Astrocyte of the hippocampus (primary cell): Measurements from ENCODE around the gene RRM2.

Experiments
- DNase-seq: peaks from one replicate; pipeline ENCODE4 v3.0.0; 2011; ENCODE audit warnings: low read depth, low spot score

The RRM2 gene

DNA sequence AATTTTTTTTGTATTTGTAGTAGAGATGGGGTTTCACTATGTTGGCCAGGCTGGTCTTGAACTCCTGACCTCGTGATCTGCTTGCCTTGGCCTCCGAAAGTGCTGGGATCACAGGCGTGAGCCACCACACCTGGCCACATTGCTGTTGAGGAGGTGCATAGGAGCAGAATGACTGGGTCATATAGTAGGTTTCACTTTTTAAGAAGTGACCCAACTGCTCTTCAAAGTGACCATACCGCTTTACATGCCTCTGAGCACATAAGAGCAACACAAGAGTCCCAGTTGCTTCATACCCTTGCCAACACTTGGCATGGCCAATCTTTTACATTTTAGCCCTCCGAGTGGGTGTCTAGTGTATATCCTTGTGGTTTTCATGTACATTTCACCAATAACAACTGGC is 28.9 kb downstream of the RRM2 start:
- DNase-seq: no peak

DNA sequence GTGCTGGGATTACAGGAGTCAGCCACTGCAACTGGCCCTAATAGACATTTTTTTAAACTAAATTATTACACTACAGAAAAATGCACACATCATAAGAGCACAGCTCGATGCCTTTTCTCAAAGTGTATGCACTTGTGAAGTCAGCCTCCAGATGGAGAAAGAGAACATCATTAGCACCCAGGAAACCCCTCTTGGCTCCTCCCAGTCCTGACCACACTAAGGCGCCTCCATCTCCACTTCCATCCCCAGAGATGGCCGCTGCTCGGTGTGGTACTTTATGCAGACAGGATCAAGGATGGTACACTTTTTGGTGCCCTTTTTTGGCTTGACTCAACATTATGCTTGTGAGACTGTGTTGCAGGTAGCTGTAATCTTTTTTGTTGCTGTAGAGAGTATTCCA is 34.8 kb downstream of the RRM2 start:
- no peak for DNase-seq

DNA sequence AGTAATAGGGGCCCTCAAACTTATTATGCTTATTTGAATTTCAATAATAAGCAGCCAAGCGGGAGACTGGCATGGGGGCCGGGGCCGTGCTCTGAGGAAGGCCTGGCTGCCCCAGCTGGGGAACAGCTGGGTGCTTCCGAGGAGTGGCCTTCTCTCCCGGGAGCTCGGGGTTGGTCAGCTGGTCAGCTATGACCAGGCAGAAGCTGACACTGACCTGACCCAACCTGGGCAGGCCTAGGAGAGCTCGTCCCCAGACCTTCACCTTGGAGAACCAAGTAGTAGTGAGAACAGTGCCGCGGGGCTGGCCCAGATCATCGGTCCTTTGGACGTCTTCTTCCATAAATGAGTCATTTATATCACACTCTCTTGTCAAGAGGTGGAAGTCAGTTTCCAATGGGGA is 36.1 kb downstream of the RRM2 start:
- no peak for DNase-seq

DNA sequence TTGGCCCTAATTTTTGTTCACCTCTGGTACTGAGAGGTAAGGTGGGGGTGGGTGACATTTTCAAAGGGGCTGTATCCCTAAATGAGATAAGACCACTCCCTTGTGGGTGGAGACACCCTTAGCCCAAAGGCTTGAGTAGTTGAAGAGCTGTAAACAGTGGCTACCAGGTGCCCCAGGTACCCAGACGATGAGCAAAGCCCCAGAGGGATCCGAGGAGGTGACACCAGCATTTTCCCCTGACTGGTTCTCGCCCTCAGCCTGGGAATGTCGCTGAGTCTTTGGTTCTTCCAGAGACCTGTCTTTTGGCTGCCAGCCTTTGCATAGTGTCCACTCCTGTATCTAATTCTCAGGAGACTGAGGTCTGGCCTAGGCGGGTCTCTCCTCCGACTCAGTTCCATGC is 36.5 kb downstream of the RRM2 start:
- DNase-seq: no peak

DNA sequence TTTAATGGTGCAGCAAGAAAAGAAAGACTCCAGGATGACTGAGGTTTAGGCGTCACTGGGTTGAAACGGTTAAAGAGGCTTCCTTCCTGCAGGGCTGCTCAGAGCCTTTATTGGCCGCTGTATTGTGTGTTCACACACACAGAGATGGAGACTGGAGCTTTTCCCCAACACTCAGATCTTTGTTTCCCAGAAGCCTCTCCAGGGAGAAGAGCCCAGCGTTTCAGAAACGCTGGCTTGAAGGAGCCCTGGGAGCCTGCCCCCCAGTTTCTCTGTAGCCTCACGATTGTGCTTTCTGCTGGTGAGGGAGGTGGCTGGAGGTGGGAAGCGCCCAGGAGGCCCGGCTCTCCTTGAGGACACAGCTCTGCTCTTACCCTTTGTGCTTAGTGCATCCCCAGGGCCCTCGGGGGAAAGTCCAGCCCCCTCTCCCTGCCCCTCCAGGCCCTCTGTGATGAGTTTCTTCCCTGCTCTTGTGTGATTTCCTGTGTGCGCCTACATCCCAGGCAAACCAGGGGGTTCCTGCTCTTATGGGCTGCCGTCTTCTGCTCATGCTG is 37.1 kb downstream of the RRM2 start:
- no peak for DNase-seq

DNA sequence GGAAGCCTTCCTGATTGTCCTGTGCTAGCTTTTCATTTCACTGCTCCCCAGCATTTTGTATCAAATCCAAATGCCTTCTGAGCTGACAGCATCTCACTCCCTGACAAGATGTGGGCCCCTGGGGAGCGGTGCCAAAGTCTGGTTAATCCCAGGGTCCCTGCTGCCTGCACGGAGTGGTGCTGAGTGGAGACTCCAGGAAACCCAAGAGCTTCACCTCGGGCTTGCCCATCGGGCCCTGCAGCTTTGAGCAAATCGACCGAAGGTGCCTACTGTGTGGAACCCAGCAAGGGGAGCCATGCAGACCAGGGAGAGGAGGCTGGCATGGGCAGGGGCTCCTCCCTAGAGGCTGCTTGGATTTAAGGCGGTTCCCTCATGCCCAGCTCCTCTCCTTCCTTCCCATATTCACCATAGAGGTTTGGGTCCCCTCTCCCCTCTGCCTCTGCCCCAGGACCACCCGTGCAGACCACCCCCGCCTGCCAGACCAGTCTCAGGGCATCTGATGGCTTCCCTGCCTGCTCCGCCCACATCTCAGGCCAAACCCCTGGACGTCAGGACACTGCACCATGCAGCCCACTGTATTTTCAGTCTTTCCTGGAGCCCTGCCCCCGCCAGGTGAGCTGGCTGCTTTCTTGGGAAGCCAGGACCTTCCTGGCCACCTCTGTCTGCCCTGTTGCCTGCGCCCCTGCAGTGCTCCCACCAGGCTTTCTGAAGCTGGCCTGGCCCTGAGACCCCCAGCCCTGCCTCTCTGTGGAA is 37.8 kb downstream of the RRM2 start:
- DNase-seq: no peak

DNA sequence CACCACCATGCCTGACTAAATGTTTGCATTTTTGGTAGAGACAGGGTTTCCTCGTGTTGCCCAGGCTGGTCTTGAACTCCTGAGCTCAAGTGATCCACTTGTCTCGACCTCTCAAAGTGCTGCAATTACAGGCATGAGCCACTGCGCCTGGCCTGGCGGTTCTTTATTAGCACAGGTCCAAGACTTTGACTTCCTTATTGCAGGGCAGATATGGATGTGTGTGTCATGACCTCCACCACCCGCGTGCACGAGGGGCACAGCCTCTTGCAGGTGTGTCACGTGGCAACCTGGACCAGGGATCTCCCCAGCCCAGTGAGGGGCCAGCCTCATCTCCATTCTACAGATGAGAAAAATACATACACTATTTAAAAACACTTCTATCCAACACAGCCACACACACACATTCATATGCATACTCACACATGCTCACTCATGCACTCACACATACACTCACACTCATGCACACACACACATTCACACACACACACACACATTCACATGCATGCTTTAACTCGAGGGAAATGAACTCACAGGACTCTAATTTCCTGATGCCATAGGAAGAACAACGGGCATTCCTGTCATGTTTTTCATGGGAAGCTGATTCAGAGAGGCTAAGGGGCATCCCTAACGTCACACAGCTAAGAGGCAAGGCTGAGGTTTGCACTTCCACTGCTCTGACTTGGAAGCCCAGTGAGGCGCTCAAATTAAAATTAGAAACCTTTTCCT is 38.8 kb downstream of the RRM2 start:
- DNase-seq: no peak

DNA sequence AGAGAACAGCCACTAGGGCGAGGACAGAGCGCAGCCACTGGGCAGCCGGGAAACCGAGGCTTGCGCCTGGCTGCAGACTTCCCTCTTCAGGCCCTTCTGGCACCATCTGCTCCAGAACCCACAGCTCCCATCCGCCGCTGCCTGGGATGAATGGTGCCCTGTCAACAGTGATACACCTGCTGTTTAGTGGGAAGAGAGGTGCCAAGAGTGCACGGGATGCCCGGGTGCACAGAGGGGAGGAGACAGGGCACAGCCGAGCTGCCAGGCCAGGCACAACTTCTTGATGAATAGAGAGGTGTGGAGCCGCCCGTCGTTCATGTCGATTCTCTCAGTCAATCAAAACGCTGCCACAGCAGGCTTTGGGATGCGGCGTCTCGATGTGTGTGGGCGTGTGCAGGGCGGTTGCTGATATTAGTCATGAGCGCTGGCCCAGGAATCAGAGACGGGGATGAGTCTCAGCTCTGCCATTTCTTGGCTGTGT is 39.5 kb downstream of the RRM2 start:
- DNase-seq: peak; percentile 67

DNA sequence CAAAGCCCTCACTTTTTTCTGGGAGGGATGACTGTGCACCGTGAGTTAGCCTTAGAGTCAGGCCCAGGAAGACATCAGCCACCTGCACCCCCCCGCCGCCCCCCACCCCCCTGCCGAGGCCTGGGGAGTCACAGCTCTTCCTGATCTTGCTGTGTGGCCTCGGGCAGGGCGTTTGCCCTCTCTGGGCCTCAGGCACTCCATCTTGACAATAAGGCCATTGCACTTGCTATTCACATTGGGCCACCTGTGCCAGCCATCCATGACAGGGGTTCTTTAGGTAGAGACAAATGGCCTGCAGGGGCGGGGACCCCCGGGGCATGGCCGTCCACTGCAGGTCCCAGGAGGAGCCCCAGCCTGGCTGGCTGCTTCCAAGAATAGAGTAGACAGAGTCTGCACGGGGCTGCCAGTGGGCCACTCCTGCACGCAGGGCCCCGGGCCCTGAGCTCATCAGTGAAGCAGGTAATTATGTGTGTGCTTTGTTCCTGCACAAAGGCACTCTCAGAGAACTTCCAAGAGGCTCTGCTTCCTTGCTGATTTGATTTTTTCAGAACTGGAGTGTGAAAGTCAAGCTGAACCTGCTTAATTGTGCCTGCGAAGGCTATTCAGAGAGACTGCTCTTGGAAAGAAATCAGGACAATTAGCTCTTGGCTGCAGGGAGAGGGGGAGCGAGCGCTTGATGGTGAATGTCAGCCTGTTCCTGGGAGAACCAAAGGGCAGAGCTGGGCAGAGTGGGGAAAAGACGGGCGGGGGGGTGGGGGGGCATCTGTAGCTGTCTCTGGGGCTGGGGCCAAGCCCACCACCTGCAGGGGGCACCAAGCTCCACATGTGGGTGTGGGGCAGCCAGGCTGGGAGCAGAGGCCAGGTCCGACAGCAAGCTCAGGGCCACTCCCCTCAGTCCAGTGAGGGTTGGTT is 40.3 kb downstream of the RRM2 start:
- DNase-seq: peak; percentile 58

DNA sequence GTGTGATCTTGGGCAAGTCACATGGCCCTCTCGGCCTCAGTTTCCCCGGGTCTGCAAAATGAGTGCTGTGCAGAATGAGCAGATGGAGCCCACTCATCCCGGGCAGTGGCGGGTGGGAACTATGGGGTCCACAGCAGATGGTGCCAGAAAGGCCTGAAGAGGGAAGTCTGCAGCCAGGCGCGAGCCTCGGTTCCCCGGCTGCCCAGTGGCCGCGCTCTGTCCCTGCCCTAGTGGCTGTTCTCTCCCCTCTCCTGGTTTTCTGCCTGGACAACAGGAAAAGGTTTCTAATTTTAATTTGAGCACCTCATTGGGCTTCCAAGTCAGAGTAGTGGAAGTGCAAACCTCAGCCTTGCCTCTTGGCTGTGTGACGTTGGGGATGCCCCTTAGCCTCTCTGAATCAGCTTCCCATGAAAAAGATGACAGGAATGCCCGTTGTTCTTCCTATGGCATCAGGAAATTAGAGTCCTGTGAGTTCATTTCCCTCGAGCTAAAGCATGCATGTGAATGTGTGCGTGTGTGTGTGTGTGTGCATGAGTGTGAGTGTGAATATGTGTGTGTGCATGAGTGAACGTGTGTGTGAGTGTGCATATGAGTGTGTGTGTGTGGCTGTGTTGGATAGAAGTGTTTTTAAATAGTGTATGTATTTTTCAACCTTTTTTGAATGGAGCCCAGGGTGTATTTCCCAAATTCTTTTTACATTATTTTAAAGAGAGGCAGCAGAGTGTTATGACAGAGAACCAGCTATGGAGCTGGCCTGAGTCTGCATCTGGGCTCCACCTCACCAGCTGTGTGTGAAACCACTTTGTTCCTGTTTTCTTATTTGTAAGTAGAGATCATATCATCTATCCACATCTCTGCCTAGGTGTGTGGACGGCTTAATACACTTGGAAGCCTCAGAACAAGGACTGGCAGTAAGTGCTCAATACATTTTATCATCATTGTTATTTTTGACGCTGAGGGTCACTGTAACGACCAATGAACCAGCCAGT is 41.3 kb downstream of the RRM2 start:
- DNase-seq: no peak

DNA sequence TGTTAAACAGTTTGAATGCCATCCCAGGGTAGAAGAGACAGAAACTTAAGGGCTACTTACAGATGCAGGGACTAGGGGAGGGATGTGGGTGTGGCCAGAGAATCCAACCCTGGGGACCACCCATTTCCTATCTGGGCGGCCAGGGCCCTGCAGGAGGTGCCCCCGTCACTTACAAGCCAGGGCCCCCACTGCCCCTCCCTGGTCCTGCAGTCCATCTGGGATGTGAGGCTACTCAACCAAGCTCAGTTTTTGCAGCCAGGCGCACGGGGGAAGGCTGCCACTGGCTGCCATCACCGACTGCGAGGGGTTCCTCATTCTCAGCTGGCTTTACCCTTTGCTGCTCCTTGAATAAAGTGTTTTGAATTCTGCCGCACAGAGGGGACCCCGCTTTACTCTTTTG is 42.1 kb downstream of the RRM2 start:
- no peak for DNase-seq

DNA sequence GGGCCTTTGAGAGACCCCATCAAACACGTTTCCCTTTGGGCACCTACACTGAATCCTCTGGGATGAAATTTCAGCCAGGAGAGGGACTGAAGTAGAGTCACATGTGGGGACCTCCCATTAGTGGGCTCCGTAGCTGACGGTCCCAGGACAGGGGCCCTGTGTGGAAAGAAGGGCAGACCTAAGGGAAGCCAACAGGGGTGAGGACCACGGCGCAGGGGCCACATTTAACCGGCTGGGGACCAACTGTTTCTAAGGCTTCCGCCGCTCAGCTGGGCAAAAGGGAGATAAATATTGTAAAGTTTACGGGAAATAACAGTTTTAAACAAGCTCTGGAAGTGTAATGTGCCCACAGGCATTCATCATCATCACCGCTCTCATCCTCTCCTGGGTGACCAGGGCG is 42.7 kb downstream of the RRM2 start:
- DNase-seq: no peak

DNA sequence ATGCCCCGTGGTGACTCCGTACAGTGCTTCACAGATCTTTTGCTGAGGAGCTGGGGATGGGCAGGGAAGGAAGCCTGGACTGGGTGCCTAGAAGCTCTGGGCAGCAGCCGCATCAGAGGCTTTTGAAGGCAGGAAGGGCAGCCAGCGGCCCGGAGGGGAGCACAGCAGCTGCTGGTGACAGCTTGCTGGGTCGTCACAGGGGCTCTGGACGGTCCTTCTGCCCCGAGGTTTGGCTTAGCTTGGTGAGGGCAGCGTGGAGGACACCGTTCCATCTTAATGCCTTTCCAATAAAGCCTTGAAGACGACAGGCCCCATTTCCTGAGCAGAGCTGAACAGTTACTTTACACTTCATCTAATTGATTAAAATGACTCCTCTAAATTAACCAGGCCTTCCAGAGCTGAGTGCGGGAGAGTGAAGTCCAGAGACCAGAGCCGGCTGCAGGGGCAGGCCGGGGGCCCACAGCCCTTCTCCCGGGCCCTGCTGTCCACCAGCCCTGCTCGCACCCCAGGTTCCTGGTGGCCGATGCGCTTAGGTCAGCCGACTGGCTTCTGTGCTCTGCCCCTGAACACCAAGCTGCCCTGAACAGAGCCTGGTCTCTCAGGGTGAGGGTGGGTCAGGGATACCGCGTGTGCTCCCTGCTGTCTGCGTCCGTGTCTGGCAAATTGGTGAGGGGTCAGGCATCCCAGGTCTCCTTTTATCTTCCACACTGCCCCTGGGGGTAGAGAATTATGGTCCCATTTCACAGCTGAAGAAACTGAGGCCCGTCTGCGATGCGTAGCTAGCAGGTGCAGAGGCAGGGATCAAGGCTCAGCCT is 43.5 kb downstream of the RRM2 start:
- DNase-seq: no peak

DNA sequence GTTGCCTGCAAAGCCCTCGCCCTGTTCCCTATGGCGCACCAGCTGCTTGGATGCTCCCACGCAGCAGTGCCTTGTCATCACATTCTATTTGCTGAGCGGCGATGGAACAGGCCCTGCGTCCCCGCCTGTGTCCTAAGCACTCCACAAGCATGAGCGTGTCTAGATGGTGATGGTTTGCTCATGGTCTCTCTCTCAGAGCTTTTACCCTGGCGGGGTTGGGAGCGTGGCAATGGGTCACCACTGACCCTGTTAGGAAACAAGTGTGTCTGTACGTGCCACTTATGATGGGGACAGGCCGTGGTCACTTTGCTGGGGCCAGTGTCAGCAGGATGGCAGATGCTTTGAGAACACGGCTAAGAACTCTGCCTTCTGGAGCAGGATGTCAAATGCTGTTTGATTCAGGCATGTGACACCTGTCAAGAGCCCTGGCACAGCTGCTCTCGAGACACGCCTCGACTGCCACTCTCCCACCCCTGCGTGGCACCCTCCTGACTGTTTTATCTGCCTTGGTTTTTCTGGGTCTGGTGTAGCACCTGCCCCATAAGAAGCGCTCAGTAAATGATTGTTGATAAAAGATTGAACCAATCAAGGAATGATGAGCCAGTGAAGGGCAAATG is 44.2 kb downstream of the RRM2 start:
- no peak for DNase-seq

DNA sequence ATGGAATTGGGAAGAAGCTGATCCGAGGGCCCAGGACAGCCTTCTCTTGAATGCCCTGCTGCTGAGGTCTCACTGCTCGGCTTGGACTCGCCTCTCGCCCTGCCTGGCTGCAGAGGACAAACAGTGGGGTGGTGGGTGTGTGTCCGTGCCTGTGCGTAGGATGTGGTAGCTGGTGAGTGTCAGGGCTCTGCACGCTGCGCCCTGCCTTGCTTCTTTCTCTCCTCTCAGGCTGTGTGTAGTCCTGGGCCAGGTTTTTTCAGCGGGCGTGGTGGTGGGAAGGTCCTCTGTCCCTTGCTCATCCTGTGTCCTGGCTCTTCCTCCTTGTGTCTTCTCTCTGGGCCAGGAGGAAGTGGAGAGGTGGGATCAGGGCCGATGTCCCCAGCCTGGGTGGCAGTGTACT is 44.8 kb downstream of the RRM2 start:
- DNase-seq: no peak

DNA sequence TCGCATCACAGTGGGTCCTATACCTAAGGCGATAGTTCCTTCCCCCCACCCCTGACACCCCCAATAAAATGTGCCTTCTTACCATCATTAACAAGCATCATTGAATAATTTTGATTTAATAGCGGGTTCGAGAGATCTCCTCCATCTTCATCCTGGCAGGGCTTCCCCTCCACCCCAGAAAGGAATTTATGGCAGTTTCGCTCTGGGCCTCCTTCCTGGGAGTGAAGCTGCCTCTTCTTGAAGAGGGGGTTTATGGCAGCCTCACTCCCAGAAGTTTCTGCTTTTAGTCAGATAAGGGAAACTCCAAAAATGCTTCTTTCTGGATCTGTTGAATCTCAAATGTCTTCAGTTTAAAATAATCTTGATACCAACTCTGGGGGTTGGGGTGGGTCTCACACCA is 45.7 kb downstream of the RRM2 start:
- DNase-seq: no peak

DNA sequence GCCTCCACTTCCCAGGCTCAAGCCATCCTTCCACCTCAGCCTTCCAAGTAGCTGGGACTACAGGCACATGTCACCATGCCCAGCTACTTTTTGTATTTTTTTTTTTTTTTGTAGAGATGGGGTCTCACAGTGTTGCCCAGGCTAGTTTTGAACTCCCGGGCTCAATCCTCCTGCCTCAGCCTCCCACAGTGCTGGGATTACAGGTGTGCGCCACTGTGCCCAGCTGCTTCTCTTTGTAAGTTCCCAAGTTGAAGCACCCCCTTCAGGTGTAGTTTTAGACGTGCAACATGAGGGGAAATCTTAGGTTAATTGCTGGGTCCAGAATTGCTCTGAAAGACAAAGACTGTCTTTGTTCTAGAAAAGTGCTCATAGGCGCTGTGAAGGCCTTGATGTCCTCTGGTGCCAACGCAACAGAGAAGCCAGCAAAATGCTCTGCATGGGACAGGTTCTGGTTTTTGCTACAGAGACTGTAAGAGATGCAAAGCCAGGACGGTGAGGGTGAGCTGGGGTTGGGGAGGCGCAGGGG is 46.6 kb downstream of the RRM2 start:
- DNase-seq: no peak

DNA sequence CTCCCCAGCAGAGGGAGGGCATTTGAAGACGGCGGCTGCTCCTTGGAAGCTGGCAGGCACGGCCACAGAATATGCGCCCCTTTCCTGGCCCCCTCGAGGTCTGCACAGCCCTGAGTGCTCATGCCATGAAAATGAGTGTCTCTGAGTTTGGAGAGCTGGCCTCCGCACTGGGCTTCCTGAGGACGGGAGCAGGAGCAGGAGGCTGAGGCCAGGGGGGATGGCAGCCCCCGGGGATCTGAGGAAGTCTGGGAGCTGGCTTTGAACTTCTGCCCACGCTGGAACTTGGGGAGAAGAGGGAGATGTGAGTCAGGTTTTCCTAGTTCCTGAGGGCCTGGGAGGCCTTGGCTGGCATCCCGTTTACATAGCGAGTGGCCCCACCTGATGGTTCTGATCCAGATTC is 47.0 kb downstream of the RRM2 start:
- peak; percentile 52 for DNase-seq

DNA sequence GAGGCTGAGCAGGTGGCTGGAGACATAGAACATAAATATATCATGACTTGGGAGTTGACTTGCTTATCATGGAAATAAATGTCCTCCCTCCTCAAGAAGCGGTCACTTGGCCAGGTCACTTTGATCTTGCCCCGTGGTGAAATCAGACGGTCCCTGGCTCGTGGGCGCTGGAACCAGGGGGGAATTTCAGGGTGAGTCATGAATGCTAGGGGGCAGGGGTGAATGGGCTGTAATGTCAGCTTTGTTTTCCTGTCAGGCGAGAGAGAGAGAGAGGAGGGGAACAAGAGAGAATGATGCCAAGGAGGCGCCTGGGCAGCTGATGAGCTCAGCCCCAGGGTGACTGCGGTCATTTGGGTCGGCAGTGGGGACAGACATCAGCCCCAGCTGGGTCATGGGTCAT is 47.7 kb downstream of the RRM2 start:
- DNase-seq: peak; percentile 81
